NOMO-1 treated with DMSO at 0.1 percent for 48 hours (cell line): Measurements from ENCODE around the gene ADAMTSL5.
A peak's percentile ranks its signal among the peaks of the same experiment; 100 is the strongest.
"Not testable (repeated sequence)": the region's sequence is repeated elsewhere in the genome, so short reads cannot be mapped to it uniquely, and the experiment has no call there.

Experiments
- DNase-seq: peaks from one replicate; lab custom pipeline; 2025; ENCODE audit not compliant: unreplicated experiment; lab: John Stamatoyannopoulos, UW

Gene ADAMTSL5

DNA sequence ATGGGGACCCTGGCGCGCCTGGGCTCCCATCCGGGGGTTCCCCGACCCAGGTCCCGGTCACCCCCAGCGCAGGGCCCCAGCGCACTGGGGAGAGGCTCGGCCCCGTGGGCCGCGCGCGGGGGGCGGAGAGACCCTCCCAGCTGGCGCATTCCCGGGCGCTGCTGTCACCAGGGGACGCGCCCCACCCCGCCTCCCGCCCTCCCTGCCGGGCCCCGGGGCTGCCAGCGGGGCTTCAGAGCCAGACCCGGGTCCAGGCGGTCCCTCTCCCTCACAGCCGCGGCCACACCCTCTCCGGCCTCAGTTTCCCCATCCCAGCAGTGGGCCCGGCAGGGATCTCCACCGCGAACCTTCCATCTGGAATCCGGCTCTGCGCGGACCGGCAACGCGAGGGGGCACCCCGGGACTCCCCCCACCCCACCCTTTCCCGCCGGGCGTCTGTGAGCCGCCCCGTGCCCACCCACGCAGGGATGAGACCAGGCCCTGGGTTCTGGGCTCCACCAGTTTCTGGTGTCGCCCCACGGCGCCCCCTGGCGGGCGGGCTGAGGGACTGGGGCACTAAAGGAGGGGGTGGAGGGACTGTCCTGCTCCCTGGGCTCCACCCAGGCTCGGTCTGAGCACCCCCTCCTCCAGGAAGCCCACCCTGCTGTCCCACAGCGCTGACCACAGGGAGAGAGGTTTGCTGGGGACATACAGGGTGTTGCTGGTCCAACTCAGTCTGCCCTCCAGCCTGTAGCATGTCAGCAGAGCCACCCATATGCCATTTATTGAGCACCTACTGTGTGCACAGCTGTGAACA, 878 bp upstream of the ADAMTSL5 start:
- DNase-seq, result peak; percentile 61

DNA sequence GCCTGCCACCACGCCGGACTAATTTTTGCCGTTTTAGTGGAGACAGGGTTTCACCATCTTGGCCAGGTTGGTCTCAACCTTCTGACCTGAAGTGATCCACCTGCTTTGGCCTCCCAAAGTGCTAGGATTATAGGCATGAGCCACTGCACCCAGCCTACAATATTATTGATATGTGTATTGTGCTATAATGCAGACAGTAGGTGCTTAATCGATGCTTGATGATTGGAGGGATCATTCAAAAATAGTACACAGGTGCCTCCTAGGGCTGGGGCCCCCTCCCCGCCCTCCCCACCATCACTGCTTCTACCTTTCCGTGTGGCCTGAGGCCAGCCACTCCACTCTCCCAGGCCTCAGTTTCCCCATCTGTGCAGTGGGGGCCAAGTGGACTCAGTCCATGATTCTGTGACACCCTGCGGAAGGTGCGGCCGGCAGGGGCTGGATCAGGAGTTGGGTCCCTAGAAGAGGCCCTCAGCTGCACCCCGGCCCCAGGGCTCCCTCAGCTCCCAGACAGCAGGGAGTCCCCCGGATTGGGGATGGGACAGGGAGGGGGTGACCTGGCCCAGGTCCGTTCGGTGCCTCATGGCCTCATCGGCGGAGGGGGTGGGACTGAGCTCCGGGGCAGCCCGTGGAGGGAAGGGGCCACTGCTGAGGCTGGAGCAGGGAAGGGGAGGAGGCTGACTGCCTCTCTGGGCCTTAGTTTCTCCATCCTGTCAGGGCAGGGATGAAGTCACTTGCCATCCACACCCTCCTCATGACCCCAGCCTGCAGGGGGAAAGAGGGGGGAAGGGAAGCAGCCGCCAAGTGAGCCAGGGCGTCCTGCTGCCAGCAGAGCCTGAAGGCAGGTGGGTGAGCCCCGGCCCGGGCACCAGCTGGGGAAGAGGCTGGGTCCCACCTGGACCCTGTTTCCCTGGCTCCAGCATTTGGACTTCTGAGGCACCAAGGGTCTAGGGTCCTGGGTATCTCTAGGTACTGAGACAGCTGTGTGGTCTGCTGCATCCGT, 1.2 kb downstream of the ADAMTSL5 start:
- DNase-seq, result no peak

DNA sequence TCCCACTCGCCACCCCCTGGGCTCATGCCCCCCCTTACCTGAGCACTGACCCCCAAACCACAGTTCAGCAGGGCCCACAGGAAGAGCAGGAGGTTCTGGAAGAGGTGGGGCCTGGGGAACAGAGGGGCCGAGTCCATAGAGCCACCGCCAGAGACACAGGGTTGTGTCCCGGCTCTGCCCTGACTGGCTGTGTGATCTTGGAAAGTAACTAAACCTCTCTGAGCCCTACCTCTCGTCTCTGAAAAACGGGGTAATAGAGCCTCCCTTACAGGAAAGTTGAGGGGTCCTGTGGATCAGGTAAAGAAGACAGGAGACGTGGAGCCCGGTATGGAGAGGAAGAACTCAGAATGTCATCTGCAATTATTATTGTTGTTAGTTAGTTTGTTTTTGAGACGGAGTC, 2.0 kb downstream of the ADAMTSL5 start:
- DNase-seq, result no peak

DNA sequence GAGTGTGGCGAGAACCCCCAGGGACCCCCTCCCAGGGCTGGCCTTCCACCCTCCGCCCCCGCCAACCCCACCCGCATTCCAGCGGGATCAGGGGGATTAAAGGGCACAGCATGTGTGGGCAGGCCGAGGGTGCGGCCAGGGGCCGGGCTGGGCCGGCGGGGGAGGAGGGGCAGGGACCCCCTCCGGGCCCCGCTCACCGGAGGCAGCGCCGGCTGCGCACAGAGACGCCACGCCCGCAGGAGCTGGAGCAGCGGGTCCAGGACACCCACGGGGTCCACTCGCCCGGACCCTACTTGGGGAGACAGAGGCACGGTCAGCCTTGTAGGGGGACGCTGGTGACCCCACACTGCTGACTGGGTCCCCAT, 2.4 kb downstream of the ADAMTSL5 start:
- no peak for DNase-seq

DNA sequence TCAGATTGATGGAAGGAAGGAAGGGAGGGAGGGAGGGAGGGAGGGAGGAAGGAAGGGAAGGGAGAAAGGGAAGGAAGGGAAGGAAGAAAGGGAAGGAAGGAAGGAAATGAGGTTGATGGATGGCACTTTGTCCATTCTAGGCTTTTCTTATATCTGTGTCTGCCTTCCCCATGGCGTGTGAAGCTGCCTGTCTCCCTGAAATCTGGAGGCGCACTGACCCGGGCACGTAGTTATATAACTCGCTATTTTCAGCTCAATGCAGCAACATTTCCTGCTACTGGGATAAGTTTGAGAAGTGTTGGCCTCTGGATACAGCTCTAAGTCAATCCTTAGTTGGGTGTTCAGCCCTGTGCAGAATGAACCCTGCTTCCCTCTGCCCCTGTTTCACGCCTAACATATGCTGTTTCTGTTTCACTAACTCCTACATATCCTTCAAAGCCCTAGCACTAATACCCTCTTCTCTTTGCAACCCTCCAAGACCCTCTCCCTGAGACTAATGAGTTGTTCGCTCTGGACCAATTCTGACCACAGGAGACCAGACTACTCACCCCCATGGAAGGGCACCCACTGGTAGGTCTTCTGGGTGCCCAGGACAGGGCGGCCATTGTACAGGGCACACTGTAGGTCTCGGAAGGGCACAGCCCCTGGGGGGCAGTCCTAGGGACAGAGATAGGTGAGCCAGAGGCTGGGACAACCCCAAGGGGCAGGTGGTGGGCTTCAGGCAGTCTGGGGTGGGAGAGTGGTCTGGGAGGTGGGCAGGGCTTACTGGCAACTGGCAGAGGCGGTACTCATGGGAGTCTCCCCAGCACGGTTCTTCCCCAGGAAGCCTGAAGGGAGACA, 3.0 kb downstream of the ADAMTSL5 start:
- no peak for DNase-seq

DNA sequence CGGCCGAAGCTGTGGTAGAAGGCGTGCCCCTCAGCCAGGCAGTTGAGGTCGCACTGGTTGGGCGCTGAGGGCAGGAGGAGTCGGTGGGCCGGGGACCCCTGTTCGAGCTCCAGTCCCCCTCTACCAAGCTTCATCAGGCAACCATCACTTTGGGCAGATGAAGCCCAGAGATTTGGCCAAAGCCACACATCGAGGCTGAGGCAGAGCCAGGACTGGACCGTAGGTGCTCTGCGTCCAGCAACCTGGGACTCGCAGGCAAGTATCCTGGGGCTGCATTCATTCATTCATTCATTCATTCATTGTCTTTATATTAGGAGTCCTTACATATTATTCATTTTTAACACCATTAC, 4.3 kb downstream of the ADAMTSL5 start:
- no peak for DNase-seq

DNA sequence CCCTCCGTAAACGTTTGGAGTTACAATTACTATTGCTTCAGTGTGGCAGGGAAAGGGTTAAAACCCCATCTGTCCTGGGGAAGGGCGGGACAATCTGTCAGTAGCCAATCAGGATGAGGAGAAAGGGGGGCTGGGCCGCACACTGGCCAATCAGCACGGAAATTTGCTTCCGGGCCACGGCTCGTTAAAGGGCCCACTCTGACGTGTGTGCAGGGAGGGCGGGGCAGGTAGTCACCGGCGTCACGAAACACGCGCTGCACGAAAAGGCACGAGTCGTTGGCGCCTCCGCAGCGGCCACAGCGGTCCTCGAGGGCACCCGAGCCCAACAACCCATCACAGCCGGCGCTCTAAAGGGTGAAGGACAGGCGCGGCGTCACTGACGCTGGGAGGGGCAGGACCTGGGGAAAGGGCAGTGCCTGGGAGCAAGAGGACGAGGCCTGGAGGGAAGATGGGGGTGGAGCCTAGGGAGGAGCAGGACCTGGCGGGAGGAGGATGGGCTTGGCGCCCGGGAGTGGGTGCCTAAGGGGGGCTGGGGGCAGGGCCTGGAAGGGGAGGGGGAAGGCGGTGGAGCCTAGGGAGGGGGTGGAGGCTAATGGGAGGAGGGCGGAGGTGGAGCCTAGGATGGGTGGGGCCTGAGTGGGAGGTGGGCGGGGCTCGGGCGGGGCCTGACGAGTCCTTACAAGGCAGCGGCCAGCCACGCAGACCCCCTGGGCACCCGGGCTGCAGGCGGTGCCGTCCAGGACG, 4.9 kb downstream of the ADAMTSL5 start:
- DNase-seq, result peak; percentile 85

DNA sequence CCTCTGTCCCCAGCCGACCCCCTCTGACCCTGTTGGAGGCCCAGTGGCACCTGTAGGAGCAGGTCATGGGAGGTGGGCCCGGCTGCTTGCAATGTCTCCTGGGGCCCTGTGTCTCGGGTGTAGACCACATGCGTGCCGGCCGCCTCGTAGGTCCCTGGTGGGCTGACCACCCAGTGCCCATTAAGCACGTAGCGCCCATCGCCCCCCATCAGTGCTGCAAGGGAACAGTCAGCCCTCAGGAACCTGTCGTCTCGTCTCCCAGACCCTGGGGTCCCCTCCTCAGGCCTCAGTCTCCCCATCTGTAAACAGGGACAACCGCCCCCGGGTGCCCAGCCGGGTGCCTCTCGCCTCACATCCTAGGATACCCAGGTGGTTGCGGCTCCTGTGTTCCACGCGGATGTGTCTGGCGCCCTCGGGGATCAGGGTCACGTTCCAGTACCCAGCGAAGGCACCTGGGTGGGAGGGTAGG, 5.6 kb downstream of the ADAMTSL5 start:
- DNase-seq, result no peak

DNA sequence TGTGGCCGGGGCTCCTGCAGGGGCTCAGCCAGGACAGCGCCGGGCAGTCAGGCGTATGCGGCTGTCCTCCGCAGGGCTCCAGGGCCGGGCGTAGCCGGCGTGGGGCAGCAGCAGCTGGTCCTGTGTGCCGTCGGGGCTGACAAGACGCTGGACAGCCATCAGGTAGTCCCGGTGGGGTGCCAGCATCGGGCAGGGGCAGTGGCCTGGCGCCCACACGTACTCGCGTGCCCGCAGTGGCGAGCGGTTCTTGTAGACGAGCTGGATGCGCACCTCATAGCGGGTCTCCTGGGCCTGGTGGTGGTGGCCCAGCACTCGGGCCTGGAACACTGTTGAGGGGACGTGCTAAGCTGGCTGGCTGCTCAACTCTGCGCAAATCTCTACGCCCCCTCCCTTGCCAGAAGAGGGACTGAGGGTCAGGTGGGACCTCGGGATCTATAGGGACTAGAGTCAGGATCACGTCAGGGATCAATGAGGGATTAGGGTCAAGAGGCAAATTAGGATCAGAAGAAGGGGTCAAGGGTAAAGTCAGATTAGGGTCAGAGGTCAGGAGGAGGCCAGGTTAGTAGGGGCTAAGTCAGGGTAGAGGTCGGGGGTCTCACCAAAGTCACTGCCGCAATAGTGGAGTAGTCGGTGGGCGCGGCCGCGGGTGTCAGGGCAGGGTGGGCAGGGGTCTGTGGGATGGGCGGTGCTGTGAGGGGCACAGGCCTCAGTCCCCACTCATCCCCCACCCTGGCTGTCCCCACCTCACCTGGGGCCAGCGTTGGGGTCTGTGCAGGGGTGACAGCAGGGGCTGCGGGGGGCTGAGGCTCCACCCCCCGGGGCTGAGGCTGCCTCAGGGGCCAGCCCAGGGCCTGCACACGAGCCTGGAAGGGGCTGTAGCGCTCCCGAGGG, 6.6 kb downstream of the ADAMTSL5 start:
- DNase-seq, result no peak

DNA sequence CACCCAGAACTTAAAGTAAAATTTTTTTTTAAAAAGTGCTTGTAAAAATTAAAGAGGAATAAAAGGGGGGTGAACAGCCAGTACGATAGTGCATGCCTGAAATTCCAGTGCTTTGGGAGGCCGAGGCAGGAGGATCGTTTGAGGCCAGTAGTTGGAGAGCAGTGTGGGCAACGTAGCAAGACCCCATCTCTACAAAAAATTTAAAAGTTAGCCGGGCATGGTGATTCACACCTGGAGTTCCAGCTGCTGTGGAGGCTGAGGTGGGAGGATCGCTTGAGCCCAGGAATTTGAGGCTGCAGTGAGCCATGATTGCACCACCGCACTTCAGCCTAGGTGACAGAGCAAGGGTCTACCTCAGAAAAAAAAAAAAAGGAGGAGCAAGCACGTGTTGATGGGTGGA, 7.8 kb downstream of the ADAMTSL5 start:
- DNase-seq, result no peak

DNA sequence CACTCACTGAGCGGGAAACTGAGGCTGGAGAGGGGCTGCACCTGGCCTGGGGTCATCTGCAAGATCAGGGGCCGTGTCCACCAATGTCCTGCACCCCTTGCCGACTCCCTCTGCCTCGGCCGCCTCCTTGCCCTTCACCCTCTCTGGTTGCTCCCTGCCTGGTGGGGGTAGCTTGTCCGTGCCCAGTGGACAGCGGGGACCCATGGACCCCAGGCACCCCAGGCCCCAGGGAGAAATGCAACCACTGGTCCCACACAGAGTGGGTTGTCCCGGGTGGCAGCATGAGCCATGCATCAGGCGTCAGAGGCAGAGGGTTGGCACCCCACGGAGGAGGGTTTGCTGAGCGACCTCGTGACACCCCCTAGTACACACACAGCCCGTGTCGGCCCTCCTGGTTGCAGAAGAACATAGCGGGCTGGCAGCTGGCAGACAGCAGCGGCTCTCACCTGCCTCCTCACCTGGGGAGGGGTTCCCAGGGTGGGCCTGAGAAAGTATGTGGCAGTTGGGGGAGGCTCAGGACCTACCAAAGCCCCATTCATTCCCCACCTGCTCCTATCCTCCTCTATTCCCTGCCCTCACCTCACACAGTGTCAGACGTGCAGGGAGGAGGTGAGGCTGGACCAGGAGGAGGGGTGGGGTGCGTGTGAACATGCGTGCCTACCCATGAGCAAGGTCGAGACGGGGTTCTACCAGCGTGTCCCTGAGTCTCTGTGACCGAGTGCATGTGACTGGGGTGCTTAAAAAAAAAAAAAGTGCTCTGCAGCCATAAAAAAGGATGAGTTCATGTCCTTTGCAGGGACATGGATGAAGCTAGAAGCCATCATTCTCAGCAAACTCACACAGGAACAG, 8.7 kb downstream of the ADAMTSL5 start:
- no peak for DNase-seq

DNA sequence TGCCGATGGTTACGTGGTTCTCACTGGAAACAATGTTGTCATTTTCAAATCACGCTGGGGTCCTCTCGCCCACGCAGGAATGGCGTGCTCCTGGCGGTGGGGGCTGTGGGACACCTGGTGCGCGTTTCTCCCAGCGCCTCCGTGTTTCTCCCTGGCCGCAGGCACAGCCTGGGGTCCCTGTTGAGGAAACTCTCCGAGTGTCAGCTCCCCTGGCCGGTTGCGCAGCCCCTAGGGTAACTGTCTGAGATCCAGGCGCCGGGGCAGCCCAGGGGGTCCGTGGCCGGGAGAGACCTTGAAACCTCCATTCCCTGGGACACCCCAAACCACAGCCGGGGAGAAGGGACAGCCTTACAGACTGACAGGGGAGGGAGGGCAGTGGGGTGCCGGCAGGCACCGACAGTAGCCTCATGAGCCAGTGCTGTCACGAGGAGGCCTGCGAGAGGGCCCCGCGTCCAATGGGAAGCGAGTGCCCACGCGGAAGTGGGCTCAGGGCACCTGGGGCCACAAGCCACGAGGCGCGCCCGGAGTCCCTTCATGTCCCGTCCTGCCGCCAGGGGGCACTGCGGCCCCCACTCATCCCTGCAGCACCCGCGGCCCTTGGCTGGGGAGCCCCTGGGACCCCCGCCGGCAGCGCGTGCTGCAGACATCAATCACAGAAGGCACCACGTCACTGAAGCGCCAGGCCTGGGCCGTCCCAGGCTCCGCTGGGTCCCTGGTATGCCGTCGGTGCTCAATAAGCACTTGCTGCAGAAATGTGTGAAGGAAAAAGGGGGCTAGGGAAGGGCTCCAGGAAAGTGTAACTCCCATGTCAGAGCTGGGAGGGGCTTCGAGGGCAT, 9.5 kb downstream of the ADAMTSL5 start:
- peak; percentile 60 for DNase-seq

DNA sequence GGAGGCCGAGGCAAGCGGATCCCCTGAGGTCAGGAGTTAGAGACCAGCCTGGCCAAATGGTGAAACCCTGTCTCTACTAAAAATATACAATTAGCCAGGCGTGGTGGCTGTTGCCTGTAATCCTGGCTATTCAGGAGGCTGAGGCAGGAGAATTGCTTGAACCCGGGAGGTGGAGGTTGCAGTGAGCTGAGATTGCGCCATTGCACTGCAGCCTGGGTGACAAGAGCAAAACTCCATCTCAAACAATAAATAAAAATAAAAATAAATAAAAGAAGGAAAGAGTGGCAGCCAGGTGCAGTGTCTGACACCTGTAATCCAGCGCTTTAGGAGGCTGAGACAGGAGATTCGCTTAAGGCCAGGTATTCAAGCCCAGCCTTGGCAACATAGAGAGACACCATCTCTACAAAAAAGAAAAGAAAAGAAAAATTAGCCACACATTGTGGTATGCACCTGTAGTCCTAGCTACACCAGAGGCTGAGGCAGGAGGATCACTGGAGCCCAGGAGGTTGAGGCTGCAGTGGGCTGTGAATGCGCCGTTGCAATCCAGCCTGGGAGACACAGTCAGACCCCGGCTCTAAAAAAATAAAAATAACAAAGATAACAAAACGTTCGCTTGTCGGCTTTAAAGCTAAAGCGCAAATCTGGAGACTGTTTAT, 10.3 kb downstream of the ADAMTSL5 start:
- DNase-seq, result no peak

DNA sequence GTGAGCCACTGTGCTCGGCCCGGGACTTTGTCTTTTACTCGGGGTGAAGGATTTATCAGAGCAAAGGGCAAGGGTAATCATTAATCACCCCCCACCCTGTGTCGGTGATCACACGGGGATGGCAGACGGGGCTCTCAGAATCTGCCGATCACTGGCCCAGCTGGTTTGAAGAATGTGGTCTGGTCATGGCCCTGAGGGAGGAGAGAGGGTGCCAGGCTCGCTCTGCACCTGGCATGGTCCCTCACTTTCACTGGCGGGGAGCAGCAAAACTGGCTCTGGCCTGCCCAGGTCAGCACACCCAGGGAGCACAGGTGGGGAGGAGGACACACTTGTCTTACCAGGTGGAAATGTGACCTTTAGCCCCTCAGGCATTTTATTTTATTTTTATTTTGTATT, 11.6 kb downstream of the ADAMTSL5 start:
- DNase-seq, result no peak

DNA sequence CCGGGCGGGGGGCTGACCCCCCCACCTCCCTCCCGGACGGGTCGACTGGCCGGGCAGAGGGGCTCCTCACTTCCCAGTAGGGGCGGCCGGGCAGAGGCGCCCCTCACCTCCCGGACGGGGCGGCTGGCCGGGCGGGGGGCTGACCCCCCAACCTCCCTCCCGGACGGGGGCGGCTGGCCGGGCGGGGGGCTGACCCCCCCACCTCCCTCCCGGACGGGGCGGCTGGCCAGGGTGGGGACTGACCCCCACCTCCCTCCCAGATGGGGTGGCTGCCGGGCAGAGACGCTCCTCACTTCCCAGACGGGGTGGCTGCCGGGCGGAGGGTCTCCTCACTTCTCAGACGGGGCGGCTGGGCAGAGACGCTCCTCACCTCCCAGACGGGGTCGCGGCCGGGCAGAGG, 13.6 kb downstream of the ADAMTSL5 start:
- DNase-seq, result not testable (repeated sequence)

DNA sequence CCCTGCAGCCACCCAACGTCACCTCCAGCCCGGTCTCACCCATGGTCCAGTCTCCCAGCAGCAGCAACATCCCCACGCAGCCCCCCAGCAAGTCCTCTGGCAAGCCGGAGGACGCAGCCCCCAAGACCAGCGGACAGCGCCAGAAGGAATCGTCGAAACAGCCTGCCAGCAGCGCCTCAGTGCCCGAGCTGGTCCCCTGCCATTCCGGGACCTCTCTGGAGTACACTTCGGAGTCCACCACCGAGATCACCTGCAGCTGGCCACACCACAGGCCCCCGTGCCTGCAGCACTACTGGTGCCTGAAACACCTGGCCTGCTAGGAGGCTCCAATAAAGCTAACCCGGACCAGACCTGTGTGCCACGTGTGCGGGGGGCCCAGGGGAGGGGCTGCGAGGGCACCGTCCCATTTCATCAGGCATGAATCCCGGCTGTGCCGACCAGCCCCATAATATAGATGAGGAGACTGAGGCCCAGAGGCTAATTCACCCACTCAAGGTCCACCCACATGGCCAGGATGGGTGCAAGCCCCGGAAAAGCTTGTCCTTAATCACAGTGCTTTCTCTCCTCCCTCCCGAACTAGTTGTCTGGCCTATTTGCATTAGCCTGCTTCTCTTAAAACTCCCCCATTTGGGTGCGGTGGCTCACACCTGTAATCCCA, 15.1 kb downstream of the ADAMTSL5 start:
- no peak for DNase-seq
